Astrocyte (in vitro differentiated cells and primary cell): ENCODE data around the gene DNER.

ENCODE experiments used
- EZH2 ChIP-seq: IDR thresholded peaks from 2 replicates; pipeline ENCODE4 v1.6.1; 2012; ENCODE audit warnings: mild to moderate bottlenecking, low read length, inconsistent platforms; ENCODE audit not compliant: insufficient read depth
- TF ChIP-seq, protein P1 (sequence below): IDR thresholded peaks from 2 replicates; pipeline ENCODE4 v1.5.1; 2011; ENCODE audit warnings: low read depth, mild to moderate bottlenecking, inconsistent platforms, low read length, moderate library complexity; ENCODE audit not compliant: insufficient read depth

DNA sequence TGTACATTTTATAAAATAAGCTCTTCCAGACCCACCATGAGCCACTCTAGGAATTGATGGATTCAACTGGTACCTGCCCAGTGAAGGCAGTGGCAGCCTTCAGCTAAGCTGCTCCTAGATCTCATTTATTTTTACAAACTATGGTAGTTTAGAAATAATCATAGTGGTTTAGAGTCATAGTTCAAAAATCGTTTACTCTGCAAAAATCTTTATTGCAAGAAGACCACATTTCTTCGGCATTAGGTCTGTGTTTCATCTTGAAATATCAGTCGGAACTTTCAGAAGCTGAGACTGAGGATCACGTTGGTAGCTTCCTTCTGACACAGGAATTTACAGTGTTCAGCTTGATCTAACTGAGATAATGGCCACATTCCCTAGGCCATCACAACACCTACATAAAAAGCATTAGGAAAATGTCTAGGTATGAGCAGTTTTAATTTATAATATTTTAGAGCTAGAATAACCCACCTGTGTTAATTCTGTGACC, 237.0 kb downstream of the DNER start:
- TF ChIP-seq, protein P1, sequence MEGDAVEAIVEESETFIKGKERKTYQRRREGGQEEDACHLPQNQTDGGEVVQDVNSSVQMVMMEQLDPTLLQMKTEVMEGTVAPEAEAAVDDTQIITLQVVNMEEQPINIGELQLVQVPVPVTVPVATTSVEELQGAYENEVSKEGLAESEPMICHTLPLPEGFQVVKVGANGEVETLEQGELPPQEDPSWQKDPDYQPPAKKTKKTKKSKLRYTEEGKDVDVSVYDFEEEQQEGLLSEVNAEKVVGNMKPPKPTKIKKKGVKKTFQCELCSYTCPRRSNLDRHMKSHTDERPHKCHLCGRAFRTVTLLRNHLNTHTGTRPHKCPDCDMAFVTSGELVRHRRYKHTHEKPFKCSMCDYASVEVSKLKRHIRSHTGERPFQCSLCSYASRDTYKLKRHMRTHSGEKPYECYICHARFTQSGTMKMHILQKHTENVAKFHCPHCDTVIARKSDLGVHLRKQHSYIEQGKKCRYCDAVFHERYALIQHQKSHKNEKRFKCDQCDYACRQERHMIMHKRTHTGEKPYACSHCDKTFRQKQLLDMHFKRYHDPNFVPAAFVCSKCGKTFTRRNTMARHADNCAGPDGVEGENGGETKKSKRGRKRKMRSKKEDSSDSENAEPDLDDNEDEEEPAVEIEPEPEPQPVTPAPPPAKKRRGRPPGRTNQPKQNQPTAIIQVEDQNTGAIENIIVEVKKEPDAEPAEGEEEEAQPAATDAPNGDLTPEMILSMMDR, result no peak
- TF ChIP-seq EZH2, result no peak
